Brain microvascular endothelial cell (primary cell): ENCODE measurements around the gene WDR7.

Experiments
- DNase-seq: peaks from one replicate; pipeline ENCODE4 v3.0.0-alpha.2; 2020
- H3K27ac ChIP-seq: fragments of 250-450 bp; sonication (Bioruptor Pico); 2 replicates; pipeline ENCODE4 v1.5.1; 2020; ENCODE audit warnings: mild to moderate bottlenecking, moderate library complexity
- H3K27me3 ChIP-seq: fragments of 250-450 bp; sonication (Bioruptor Pico); replicated peaks from 2 replicates; pipeline ENCODE4 v1.5.1; 2020; ENCODE audit warnings: mild to moderate bottlenecking
- H3K36me3 ChIP-seq: fragments of 250-450 bp; sonication (Bioruptor Pico); replicated peaks from 2 replicates; pipeline ENCODE4 v1.5.1; 2020; ENCODE audit warnings: mild to moderate bottlenecking
- H3K4me3 ChIP-seq: 2 replicates; pipeline ENCODE4 v1.5.1; 2011; ENCODE audit warnings: low read depth, mild to moderate bottlenecking, control low read depth, low read length, moderate library complexity
- CTCF ChIP-seq: IDR thresholded peaks from 2 replicates; pipeline ENCODE4 v1.5.1; 2011; ENCODE audit warnings: low read depth, mild to moderate bottlenecking, moderate library complexity, low read length, control low read depth, inconsistent platforms; ENCODE audit errors: missing control alignments
- in situ Hi-C: cut with HindIII; loops from 2 replicates; pipeline ENCODE4 v1.10.0; 2017; ENCODE audit warnings: low sequenced_read_pairs, low pct_ligation_motif_present

The WDR7 gene

GRCh38 chr18:56851774-56852173 is 200.6 kb downstream of the WDR7 start:
- DNase-seq = no peak
- no peaks in the 10 kb centered on the region for H3K36me3 ChIP-seq
- no peaks in the 10 kb centered on the region for H3K27me3 ChIP-seq
- no peak overlapping the region for H3K4me3 ChIP-seq
- no peak for TF ChIP-seq CTCF
- in situ Hi-C loops = no loop called here
- no peak overlapping the region for H3K27ac ChIP-seq

- in situ Hi-C loops = no loop called here
- Histone ChIP-seq H3K36me3 (no peaks in the 10 kb centered on the region), H3K4me3 (no peak overlapping the region), H3K27ac (no peak overlapping the region), H3K27me3 (no peaks in the 10 kb centered on the region)
- DNase-seq = no peak
- TF ChIP-seq CTCF = no peak
Measured at GRCh38 chr18:56853961-56854360, 202.8 kb downstream of the WDR7 start.

- no peaks in the 10 kb centered on the region for H3K27me3 ChIP-seq
- no peak overlapping the region for H3K4me3 ChIP-seq
- no peaks in the 10 kb centered on the region for H3K36me3 ChIP-seq
- TF ChIP-seq CTCF = no peak
- no peak overlapping the region for H3K27ac ChIP-seq
- DNase-seq = no peak
- in situ Hi-C loops = no loop called here
Measured at GRCh38 chr18:56861244-56861643, 210.1 kb downstream of the WDR7 start.

GRCh38 chr18:56869189-56869777 is 218.1 kb downstream of the WDR7 start:
- H3K27me3 ChIP-seq = no peaks in the 10 kb centered on the region
- in situ Hi-C loops = no loop called here
- H3K4me3 ChIP-seq = no peak overlapping the region
- peak; percentile 63 for TF ChIP-seq CTCF
- DNase-seq = peak; percentile 32
- no peaks in the 10 kb centered on the region for H3K36me3 ChIP-seq
- H3K27ac ChIP-seq = no peak overlapping the region

- no peak for DNase-seq
- TF ChIP-seq CTCF = no peak
- in situ Hi-C loops = no loop called here
- no peak overlapping the region for H3K27ac ChIP-seq
- no peak overlapping the region for H3K4me3 ChIP-seq
- H3K36me3 ChIP-seq = no peaks in the 10 kb centered on the region
- no peaks in the 10 kb centered on the region for H3K27me3 ChIP-seq
Measured at GRCh38 chr18:56870982-56871381, 219.8 kb downstream of the WDR7 start.

GRCh38 chr18:56872140-56872539 is 221.0 kb downstream of the WDR7 start:
- Histone ChIP-seq H3K27me3 (no peaks in the 10 kb centered on the region), H3K4me3 (no peak overlapping the region), H3K36me3 (no peaks in the 10 kb centered on the region), H3K27ac (no peak overlapping the region)
- in situ Hi-C loops = no loop called here
- DNase-seq = no peak
- TF ChIP-seq CTCF = no peak
